ENCODE results near the gene THG1L. TPM values are rescaled to one million over a fixed set of nuclear protein-coding genes. Genes with fewer than 3 reads are reported as not detected.
"Not testable (repeated sequence)": the region's sequence is repeated elsewhere in the genome, so short reads cannot be mapped to it uniquely, and the experiment has no call there.

The THG1L gene
- total RNA-seq: 10 to 100 TPM in 4 of 5 donors, 1 to 10 TPM in 1; 2.9 to 29.6 (median 18.7) TPM
- 10 to 100 TPM; 10.2 to 20.4 (median 12.8) TPM for polyA plus RNA-seq
- long read RNA-seq, donor 1, partial matches to known transcripts: 0 of 4 reads
- long read RNA-seq, donor 1, other reads (novel, unspliced or antisense): 0 of 4 reads
- long read RNA-seq, donor 2, partial matches to known transcripts: 5 of 9 reads
- long read RNA-seq, donor 2, other reads (novel, unspliced or antisense): 0 of 9 reads
- long read RNA-seq, donor 3, transcript THG1L-201 (6 exons, 3,107 nt): major isoform, 9 of 15 reads
- long read RNA-seq, donor 3, partial matches to known transcripts: 6 of 15 reads
- long read RNA-seq, donor 3, other reads (novel, unspliced or antisense): 0 of 15 reads
- long read RNA-seq, donor 4, partial matches to known transcripts: 0 of 2 reads
- long read RNA-seq, donor 4, other reads (novel, unspliced or antisense): 0 of 2 reads
- long read RNA-seq, donor 5, transcript THG1L-201 (6 exons, 3,107 nt): major isoform, 16 of 22 reads
- long read RNA-seq, donor 5, partial matches to known transcripts: 6 of 22 reads
- long read RNA-seq, donor 5, other reads (novel, unspliced or antisense): 0 of 22 reads
- long read RNA-seq, donor 6, transcript THG1L-201 (6 exons, 3,107 nt): major isoform, 20 of 20 reads
- long read RNA-seq, donor 6, partial matches to known transcripts: 0 of 20 reads
- long read RNA-seq, donor 6, other reads (novel, unspliced or antisense): 0 of 20 reads
- long read RNA-seq, donor 7, transcript THG1L-201 (6 exons, 3,107 nt): major isoform, 5 of 5 reads
- long read RNA-seq, donor 7, partial matches to known transcripts: 0 of 5 reads
- long read RNA-seq, donor 7, other reads (novel, unspliced or antisense): 0 of 5 reads
- long read RNA-seq, donor 8, transcript THG1L-201 (6 exons, 3,107 nt): major isoform, 10 of 16 reads
- long read RNA-seq, donor 8, partial matches to known transcripts: 6 of 16 reads
- long read RNA-seq, donor 8, other reads (novel, unspliced or antisense): 0 of 16 reads
- long read RNA-seq, donor 9, partial matches to known transcripts: 0 of 3 reads
- long read RNA-seq, donor 9, other reads (novel, unspliced or antisense): 0 of 3 reads
- long read RNA-seq, donor 10, partial matches to known transcripts: 0 of 2 reads
- long read RNA-seq, donor 10, other reads (novel, unspliced or antisense): 0 of 2 reads

GRCh38 chr5:157731272-157732129 lies at the start of gene THG1L:
TSS of gene THG1L (plus strand) at chr5:157731420. CDS start at chr5:157731441, 21 bp downstream.
- H3K27ac ChIP-seq: peak within 1 kb of the TSS; percentile 90 to 97 (median 96)
- peak; percentile 98 to 99 for DNase-seq
- peaks cover 0 to 29% (median 13%) of the 10 kb centered on the region in 4 donors for H3K4me1 ChIP-seq
- H3K4me3 ChIP-seq: peak within 1 kb of the TSS; percentile 57 to 79 (median 68)
- 0 to 2% (median 1%) methylated on average over 44 to 47 of the region's 47 CpGs for WGBS, 5 donors
- no peaks in the 10 kb centered on the region for H3K27me3 ChIP-seq
- H3K36me3 ChIP-seq: peaks cover 7 to 39% (median 35%) of the 10 kb centered on the region in 4 donors
- intact Hi-C loops (cut with DNase I; ENCODE audit: low total_unique reads): no loop called here
- TF ChIP-seq EP300 (IDR thresholded peaks at IDR 0.05) (no peak), CTCF (IDR thresholded peaks at IDR 0.05) (no peak), POLR2A (IDR thresholded peaks at IDR 0.05) (no peak), POLR2AphosphoS5 (IDR thresholded peaks at IDR 0.05) (peak; percentile 41 to 84 (median 81))
- H3K9me3 ChIP-seq: no peaks in the 10 kb centered on the region

GRCh38 chr5:157682257-157682656 lies 49.0 kb upstream of the THG1L start:
- 47 to 69% (median 57%) methylated on average over 3 of the region's 3 CpGs for WGBS, 5 donors
- DNase-seq: no peak
- Histone ChIP-seq H3K36me3 (no peaks in the 10 kb centered on the region), H3K4me1 (no peaks in the 10 kb centered on the region), H3K27me3 (no peaks in the 10 kb centered on the region), H3K27ac (no peak overlapping the region), H3K4me3 (no peak overlapping the region), H3K9me3 (no peaks in the 10 kb centered on the region)
- no peak for TF ChIP-seq POLR2AphosphoS5 (IDR thresholded peaks at IDR 0.05)
- intact Hi-C loops (cut with DNase I; ENCODE audit: low total_unique reads): no loop called here

GRCh38 chr5:157686276-157687197 lies 44.7 kb upstream of the THG1L start:
- 79 to 84% (median 83%) methylated on average over 14 of the region's 14 CpGs for WGBS, 5 donors
- H3K27ac ChIP-seq; intact Hi-C loops (cut with DNase I; ENCODE audit: low total_unique reads); DNase-seq; H3K36me3 ChIP-seq; H3K4me1 ChIP-seq; H3K9me3 ChIP-seq; H3K4me3 ChIP-seq: not testable (repeated sequence)
- peaks cover 0 to 11% (median 0%) of the 10 kb centered on the region in 3 donors for H3K27me3 ChIP-seq

- H3K9me3 ChIP-seq: no peaks in the 10 kb centered on the region
- H3K27me3 ChIP-seq: peaks cover 0 to 11% (median 0%) of the 10 kb centered on the region in 3 donors
- 88 to 96% (median 95%) methylated on average over 1 of the region's 1 CpG for WGBS, 5 donors
- H3K36me3 ChIP-seq: no peaks in the 10 kb centered on the region
- H3K4me3 ChIP-seq: no peak overlapping the region
- intact Hi-C loops (cut with DNase I; ENCODE audit: low total_unique reads): no loop called here
- no peak for TF ChIP-seq POLR2A (IDR thresholded peaks at IDR 0.05)
- no peak for TF ChIP-seq POLR2AphosphoS5 (IDR thresholded peaks at IDR 0.05)
- TF ChIP-seq EP300 (IDR thresholded peaks at IDR 0.05): no peak
- TF ChIP-seq CTCF (IDR thresholded peaks at IDR 0.05): no peak
- no peak for DNase-seq
- H3K27ac ChIP-seq: no peak overlapping the region
- no peaks in the 10 kb centered on the region for H3K4me1 ChIP-seq
Measured at GRCh38 chr5:157687198-157687554, 44.0 kb upstream of the THG1L start.
